Gastrocnemius medialis (tissue), 4 donors: Measurements from ENCODE around the gene IGLL1.

Experiments used
- POLR2A ChIP-seq, 2 donors: fragments of 450-650 bp; IDR thresholded peaks; one replicate each; pipeline ENCODE4 v1.6.1; 2017; ENCODE audit warnings: antibody characterized with exemption in 2 of 2, mild to moderate bottlenecking in 2 of 2, moderate library complexity in 2 of 2
- TF ChIP-seq, protein P1 (sequence below), 5 experiments: fragments of 450-650 bp in 3 of 5; fragments of 200-600 bp in 2 of 5; sonication (generic) in 2 of 5; IDR thresholded peaks in 4 of 5; conservative IDR thresholded peaks in 1 of 5; 1 replicate in 4 of 5; 2 replicates in 1 of 5; pipeline ENCODE4 v1.5.1; 2016 to 2019; ENCODE audit warnings: antibody characterized with exemption in 5 of 5, mild to moderate bottlenecking in 3 of 5, moderate library complexity in 3 of 5

DNA sequence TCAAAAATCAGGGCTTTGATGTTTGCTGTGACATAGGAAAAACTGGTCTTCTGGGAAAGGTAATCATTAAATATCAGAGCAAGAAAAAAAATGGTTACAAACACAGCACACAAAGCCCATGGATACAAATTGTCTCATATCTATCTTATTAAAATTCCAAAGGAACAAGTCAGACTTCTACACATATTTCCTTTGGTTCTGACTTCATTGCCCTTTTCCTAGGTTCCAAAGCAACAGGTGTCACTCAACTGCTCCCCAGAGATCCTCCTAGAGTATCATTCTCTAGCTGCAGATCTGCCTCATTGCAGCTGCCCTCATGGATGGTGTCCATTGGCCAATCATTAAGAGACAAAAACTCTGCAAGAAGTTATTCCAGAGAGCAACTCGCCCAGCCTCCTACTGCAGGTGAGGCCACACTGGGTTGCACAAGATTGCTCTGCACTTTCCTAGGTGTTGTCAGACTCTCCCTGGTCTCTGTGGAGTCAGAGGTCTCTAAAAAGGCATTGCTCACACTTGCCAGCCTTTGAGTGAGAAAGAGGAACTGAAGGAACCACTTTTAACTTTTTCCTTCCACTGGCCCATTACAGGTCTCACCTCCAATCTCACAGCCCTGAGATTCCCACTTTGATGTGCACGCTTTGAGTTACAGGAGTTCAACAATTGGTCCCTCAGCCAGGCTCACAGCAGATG is 46.3 kb upstream of the IGLL1 start:
- TF ChIP-seq POLR2A (IDR thresholded peaks at IDR 0.05) = no peak
- TF ChIP-seq, protein P1, sequence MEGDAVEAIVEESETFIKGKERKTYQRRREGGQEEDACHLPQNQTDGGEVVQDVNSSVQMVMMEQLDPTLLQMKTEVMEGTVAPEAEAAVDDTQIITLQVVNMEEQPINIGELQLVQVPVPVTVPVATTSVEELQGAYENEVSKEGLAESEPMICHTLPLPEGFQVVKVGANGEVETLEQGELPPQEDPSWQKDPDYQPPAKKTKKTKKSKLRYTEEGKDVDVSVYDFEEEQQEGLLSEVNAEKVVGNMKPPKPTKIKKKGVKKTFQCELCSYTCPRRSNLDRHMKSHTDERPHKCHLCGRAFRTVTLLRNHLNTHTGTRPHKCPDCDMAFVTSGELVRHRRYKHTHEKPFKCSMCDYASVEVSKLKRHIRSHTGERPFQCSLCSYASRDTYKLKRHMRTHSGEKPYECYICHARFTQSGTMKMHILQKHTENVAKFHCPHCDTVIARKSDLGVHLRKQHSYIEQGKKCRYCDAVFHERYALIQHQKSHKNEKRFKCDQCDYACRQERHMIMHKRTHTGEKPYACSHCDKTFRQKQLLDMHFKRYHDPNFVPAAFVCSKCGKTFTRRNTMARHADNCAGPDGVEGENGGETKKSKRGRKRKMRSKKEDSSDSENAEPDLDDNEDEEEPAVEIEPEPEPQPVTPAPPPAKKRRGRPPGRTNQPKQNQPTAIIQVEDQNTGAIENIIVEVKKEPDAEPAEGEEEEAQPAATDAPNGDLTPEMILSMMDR (IDR thresholded peaks at IDR 0.05 in 4 of 5, conservative IDR thresholded peaks at IDR 0.05 in 1 of 5) = no peak
